OCI-LY1 (cell line): ENCODE measurements around the gene ITGA2.

Source experiments
- CTCF ChIP-seq: fragments of 200-600 bp; sonication (generic), shearing (Covaris generic); IDR thresholded peaks from 2 replicates; pipeline ENCODE4 v1.5.1; 2017; ENCODE audit warnings: mild to moderate bottlenecking, antibody characterized with exemption, low read length, moderate library complexity, mixed read lengths
- EZH2 ChIP-seq: fragments of 200-600 bp; sonication (generic), shearing (Covaris generic); IDR thresholded peaks from 2 replicates; pipeline ENCODE4 v1.8.0; 2017; ENCODE audit warnings: borderline replicate concordance, mixed run types, mild to moderate bottlenecking, antibody characterized with exemption, low read length, moderate library complexity, mixed read lengths

GRCh38 chr5:53084546-53085255 is 95.5 kb downstream of the ITGA2 start:
- TF ChIP-seq CTCF (no peak), EZH2 (no peak)
